Astrocyte of the hippocampus (primary cell): ENCODE measurements around the gene SORBS1.

Source experiments
- DNase-seq: peaks from one replicate; pipeline ENCODE4 v3.0.0; 2011; ENCODE audit warnings: low read depth, low spot score

The SORBS1 gene

DNA sequence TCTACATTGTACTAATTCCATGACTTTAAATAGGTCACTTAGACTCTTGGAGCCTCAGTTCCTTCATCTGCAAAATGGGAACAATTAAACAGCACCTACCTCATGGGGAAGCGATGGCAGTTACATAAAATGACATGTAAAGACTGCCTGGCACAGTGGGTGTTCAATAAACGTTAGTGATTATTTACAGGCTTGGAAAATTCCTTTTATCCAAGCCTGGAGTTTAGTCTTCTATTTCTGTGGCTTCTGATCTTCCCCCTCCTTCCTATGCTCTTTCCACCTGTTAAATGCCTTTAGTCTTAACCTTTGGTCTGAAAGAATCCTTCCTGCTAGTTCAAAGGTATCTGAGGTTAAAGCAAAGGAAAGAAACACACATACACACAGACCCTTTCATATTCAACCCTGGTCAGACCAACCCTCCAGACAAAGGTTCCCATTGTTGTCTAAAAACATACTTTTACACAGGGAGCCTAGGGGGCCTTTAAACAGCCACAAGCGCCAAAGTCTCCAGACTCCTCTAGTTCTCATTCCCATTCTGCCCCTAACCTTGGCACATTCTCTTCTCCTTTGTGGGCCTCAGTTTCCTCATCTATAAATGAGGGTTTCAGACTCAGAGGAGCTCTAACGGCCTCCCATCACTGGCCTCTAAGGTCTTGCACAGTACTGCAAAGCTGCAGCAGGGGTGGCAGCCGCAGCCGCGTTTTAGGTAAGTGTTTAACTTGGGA, 21.4 kb downstream of the SORBS1 start:
- DNase-seq: no peak

DNA sequence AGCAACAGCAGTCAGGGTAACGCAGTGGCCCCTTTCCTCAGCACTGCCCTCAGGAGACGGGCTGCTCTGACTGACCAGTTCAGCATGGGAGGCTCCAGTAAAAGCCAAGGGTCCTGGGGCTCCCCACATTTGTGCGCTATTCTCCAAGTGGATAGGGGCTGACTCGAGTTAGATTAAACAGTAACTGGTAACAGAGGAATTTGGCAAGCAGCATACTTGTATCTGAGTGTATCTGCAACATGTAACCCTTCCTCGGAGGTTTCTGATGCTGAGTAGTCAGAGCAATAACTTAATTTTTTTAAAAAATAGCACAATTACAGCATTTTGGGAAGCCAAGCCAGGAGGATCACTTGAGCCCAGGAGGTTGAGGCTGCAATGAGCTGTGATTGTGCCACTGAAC, 22.8 kb downstream of the SORBS1 start:
- DNase-seq: no peak

DNA sequence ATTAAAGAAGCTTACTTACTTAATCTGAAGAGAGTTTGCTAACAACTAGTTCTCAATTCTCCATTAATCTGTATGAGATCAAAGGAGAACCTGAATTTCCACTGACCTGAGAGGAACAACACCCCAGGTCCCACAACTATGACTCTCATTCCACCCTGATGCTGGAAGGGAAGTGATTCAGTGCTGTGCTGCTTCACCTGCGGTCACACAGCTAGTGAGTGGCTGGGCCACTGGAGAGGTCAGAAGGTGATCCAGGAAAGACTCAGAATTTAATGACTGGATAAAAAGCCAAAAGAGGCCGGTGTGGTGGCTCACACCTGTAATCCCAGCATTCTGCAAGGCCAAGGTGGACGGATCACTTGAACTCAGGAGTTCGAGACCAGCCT, 23.6 kb downstream of the SORBS1 start:
- no peak for DNase-seq

- no peak for DNase-seq
Observed at GRCh38 chr10:95536894-95537541, 24.2 kb downstream of the SORBS1 start.

- peak; percentile 75 for DNase-seq
Observed at GRCh38 chr10:95536017-95536416, 25.2 kb downstream of the SORBS1 start.

- DNase-seq: no peak
Observed at GRCh38 chr10:95535526-95535925, 25.6 kb downstream of the SORBS1 start.

GRCh38 chr10:95533590-95533989, 27.6 kb downstream of the SORBS1 start:
- DNase-seq: no peak

- no peak for DNase-seq
Observed at GRCh38 chr10:95532536-95532935, 28.6 kb downstream of the SORBS1 start.

GRCh38 chr10:95531994-95532399, 29.2 kb downstream of the SORBS1 start:
- DNase-seq: no peak

GRCh38 chr10:95531058-95531809, 29.9 kb downstream of the SORBS1 start:
- no peak for DNase-seq

DNA sequence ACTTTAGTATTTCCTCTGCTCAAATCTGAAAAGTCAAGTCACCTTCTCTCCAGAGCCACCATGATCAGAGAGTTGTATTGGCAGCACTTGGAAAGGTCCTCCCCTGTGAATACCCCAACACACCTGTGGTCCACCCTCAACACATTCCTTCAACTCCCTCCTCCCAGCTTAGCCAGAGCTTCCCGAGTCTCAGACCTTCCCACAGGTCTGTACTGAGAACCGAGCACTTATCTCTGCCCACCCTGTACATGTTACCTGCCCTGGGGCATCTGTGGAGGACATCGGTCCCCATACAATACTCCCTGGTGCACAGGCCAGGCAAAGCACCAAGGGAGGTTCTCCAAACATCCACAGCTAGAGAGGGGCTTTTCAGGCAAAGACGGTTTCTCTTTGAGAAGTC, 30.6 kb downstream of the SORBS1 start:
- no peak for DNase-seq

- no peak for DNase-seq
Observed at GRCh38 chr10:95530029-95530428, 31.1 kb downstream of the SORBS1 start.

- no peak for DNase-seq
Observed at GRCh38 chr10:95526044-95526443, 35.1 kb downstream of the SORBS1 start.

GRCh38 chr10:95525033-95525418, 36.1 kb downstream of the SORBS1 start:
- no peak for DNase-seq

GRCh38 chr10:95524358-95525032, 36.7 kb downstream of the SORBS1 start:
- no peak for DNase-seq

DNA sequence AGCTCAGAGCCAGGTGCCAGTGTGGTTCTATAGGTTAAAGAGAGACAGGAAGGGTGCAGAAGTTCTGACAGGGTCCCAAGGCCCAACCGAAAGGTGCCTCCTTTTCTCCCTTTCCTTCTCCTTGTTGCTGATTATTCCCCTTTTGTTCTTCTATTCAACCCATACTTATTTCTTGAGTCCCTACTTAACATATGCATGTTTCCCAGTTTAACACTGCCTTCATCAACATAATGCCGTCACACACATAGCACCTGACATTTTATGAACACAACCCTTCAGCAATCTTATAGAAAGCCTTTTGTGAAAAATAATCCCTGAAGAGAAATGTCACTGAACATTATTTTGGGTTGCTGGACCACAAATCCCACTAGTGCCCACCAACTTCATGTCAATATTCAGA, 39.1 kb downstream of the SORBS1 start:
- DNase-seq: no peak

DNA sequence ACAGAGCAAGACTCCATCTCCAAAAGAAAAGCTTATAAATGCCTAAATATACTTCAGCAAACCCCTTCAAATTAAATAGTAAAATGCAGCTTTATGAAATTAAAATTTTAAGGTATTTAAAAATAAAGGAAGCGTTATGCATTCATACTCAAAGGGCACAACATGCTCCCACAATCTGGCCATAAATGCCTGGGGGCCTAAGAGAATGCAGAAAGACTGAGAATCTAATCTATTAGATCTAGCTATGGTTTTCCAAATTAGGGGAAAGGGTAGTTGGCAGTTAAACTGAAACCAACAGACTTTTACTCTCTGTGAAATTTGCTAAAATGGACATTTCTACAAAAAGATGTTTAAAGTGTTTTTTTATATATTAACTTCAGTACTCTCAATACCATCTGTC, 40.6 kb downstream of the SORBS1 start:
- DNase-seq: no peak

DNA sequence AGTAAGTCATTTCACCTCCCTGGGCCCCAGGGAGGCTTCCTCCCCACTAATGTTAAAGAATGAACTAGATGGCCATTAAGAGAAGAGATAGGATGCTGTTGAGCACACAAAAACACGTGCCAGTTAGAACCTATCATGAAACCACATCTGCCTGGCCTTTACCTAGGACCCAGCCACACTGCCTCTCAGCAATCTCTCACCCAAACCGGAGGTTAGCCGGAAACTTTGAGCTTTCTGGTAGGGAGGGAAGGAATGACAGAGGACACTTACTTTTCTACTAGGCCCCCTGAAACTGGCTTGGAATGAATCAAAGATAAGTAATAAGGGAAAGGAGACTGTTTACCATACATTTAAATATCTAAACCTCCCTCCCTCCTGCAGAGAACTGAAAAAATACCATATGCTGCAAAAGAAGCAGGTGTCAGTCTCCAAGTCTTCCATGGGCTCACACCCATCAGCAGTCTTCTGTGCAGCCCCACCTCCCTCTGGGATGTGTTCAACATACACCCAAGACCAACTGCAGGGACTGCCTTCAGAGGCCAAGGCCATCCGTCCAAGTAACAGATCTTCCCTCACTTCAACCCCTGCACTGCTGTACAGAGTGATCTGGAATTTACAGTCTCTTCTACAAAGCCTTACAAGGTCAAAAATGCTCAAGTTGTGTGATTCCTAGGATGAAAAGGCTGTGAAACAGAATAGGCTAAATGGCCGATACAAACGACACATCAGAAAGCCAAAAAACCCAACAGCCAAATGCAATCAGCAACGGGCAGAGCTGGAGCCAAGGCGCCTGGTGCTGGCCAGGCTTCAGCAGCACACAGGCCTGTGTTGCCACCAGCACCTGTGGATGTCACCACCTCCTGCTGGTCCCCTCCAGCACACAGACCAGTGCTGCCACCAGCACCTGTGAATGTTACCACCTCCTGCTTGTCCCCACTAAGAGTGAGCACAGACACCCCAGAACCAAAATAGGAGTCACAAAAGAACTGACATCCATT, 42.4 kb downstream of the SORBS1 start:
- DNase-seq: no peak

- peak; percentile 90 for DNase-seq
Observed at GRCh38 chr10:95517536-95518454, 43.4 kb downstream of the SORBS1 start.
